Measurements from ENCODE around the gene ARAP1. TPM values are rescaled to one million over a fixed set of nuclear protein-coding genes. Genes with fewer than 3 reads are reported as not detected.

The ARAP1 gene
- 10 to 100 TPM; 77.7 to 91.5 TPM for total RNA-seq

DNA sequence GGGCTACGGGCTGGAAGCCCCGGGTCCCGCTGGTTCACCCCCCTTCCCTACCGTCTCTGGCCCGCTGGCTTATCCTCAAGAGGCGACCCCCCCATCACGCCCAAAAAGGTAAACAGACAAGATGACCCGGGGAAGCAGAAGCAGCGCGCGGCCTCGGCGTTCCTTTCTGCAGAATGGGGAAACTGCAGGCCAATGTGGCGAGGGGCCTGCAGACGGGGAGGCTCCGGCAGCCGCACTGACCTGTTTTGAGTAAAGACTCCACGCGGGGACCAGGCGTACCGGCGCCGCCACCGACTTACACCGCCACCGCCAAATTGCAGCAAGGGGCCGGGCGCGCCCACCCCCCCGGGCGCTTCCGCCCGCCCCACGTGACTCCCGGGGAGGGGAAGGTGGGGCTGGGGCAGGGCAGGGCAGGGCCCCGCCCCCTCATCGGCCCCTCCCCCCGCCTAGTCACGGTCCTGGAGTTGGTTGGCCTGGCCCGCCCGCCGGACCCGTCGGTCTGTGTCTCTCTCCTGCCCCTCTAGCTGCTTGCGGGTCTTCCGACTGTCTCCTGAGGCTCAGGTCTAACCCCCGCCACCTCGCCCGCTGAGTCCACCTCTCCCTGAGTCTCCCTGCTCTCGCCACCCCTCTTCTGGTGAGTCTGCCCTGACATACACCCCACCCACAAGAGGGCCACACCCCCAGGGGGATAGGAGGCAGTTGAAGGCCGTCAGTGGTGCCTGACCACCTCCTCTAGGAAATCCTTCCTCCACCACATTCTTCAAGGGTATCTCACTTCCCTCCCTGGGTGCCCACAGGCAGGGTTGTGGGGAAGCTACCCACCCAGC lies at the start of gene ARAP1:
Gene ARAP1, minus strand, starts transcription at position 321 of the 827 bp plus-strand sequence. CDS start 25,280 bp downstream, outside the sequence.
- Mint-ChIP-seq H3K4me1 (ENCODE audit: low read depth) (peaks cover 28% of the 10 kb centered on the region), H3K9me3 (no peaks in the 10 kb centered on the region), H3K27me3 (no peaks in the 10 kb centered on the region), H3K36me3 (ENCODE audit: low read depth) (no peaks in the 10 kb centered on the region), H3K27ac (peak within 1 kb of the TSS; percentile 94), H3K4me3 (peak within 1 kb of the TSS; percentile 78)
- ATAC-seq (peak; percentile 88), DNase-seq (peak; percentile 81)
- ChIA-PET CTCF (interaction anchor here (1.3 to 1.5 kb wide), 2 partner anchors 19 to 41 kb away, joined by 3 to 7 read pairs; partner anchors contain the start of gene STARD10), POLR2A (interaction anchor here (1.0 kb wide), 1 partner anchor 12 kb away, joined by 3 read pairs; no protein-coding TSS in a partner anchor)
- TF ChIP-seq, protein P1, sequence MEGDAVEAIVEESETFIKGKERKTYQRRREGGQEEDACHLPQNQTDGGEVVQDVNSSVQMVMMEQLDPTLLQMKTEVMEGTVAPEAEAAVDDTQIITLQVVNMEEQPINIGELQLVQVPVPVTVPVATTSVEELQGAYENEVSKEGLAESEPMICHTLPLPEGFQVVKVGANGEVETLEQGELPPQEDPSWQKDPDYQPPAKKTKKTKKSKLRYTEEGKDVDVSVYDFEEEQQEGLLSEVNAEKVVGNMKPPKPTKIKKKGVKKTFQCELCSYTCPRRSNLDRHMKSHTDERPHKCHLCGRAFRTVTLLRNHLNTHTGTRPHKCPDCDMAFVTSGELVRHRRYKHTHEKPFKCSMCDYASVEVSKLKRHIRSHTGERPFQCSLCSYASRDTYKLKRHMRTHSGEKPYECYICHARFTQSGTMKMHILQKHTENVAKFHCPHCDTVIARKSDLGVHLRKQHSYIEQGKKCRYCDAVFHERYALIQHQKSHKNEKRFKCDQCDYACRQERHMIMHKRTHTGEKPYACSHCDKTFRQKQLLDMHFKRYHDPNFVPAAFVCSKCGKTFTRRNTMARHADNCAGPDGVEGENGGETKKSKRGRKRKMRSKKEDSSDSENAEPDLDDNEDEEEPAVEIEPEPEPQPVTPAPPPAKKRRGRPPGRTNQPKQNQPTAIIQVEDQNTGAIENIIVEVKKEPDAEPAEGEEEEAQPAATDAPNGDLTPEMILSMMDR (IDR thresholded peaks at IDR 0.05): no peak
- intact Hi-C loops (cut with micrococcal nuclease): no loop called here

DNA sequence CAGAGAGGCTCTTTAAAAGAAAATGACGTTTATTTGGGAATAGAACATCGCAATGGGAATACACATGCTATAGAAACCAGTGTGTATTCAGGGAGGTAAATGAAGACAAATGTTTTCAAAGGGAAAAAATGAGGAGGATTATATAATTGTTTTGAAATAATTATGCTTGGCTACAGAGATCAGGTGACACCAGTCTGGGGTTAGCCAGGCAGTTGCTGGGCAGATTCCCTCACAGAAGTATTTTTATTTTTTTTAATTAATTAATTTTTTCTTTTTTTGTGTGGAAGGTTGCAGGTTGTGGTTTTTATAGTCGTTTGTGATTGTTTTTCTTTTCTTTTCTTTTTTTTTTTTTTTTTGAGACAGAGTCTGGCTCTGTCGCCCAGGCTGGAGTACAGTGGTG lies 47.2 kb upstream of the ARAP1 start:
- intact Hi-C loops (cut with micrococcal nuclease): no loop called here
- ATAC-seq (no peak), DNase-seq (no peak)
- H3K27me3 Mint-ChIP-seq: no peaks in the 10 kb centered on the region
- no peaks in the 10 kb centered on the region for H3K9me3 Mint-ChIP-seq
- ChIA-PET CTCF (interaction anchor here (0.6 kb wide), 1 partner anchor 375 kb away, joined by 3 read pairs; no protein-coding TSS in a partner anchor), POLR2A (interaction anchor here (1.7 kb wide), 1 partner anchor 14 kb away, joined by 5 read pairs; no protein-coding TSS in a partner anchor)
- TF ChIP-seq, protein P1 (IDR thresholded peaks at IDR 0.05): no peak
- H3K4me1 Mint-ChIP-seq (ENCODE audit: low read depth): peaks cover 4% of the 10 kb centered on the region
- no peak overlapping the region for H3K4me3 Mint-ChIP-seq
- no peaks in the 10 kb centered on the region for H3K36me3 Mint-ChIP-seq (ENCODE audit: low read depth)
- no peak overlapping the region for H3K27ac Mint-ChIP-seq

DNA sequence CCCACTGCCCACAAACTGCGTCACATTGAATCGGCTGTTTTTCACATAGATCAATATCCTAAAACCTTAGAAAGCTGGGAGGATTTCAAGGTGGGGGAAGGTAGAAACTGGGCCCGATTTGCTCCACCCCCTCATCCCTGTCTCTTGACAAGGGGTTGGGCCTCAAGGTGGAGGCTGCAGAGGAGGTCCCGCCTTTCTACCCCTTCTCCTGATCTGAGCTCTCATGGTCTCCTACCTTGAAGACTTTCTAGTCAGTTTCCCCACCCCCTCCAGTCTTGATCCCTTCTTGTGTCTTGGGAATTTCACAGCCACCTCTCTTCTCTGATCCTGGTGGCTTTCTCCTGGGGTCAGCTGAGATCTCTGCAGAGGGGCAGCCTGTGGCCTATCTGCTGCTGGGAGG lies 46.2 kb upstream of the ARAP1 start:
- POLR2A ChIA-PET: interaction anchor here (0.6 kb wide), 1 partner anchor 25 kb away, joined by 3 read pairs; no protein-coding TSS in a partner anchor
- DNase-seq (no peak), ATAC-seq (no peak)
- no peaks in the 10 kb centered on the region for H3K36me3 Mint-ChIP-seq (ENCODE audit: low read depth)
- H3K27me3 Mint-ChIP-seq: no peaks in the 10 kb centered on the region
- no peaks in the 10 kb centered on the region for H3K9me3 Mint-ChIP-seq
- peaks cover 8% of the 10 kb centered on the region for H3K4me1 Mint-ChIP-seq (ENCODE audit: low read depth)
- TF ChIP-seq, protein P1 (IDR thresholded peaks at IDR 0.05): no peak
- no peak overlapping the region for H3K27ac Mint-ChIP-seq
- intact Hi-C loops (cut with micrococcal nuclease): no loop called here
- H3K4me3 Mint-ChIP-seq: no peak overlapping the region
- CTCF ChIA-PET: interaction anchor here (0.9 to 1.5 kb wide), 3 partner anchors 9 to 73 kb away, joined by 3 to 10 read pairs (median 5); no protein-coding TSS in a partner anchor

DNA sequence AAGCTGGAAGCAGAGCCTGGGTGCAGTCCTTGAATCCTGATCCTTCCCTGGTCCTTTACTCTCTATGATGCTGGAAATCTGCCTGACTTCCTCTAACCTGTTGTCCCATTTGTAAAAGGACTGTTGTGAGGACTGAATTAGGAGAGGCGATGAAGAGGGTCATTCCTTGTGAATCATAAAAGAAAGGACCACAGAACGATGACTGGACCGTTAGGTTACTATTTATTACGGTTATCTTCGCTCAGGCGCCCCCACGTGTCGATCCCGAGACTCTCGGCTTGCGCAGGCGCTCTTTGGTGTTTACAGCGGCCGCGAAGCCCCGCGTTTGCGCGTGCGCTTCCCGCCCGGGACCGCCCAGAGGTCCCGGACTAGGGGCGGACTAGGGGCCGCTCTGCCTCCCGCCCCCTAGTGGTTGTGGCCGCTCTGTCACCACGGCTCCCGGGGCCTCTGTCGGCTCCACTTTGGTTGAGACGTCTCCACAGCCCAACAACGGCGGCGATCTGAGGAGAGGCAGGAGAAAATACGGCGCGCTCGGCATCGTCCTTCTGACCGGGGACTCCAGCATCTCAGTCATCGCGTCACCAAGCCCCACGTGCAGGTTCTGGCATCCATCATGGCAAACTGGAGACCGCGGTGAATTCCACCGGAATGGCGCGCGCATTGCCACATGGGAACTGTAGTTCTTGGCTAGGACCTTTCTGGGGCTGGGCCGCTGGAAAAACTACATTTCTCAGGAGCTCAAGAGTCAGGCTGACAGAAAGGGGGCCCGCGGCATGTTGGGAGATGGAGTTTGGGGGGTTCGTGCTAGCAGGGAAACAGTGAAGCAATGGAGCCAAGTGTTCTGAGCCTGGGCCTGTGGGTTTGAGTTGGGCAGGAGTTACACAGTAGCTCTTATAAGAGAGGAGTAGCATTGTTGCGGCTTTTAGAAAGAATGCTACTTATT lies 41.5 kb upstream of the ARAP1 start, which contains the start of gene STARD10:
Gene STARD10, minus strand, starts transcription at position 623 of the 943 bp plus-strand sequence. CDS start 12,866 bp downstream, outside the sequence.
- H3K9me3 Mint-ChIP-seq: no peaks in the 10 kb centered on the region
- DNase-seq (peak; percentile 98), ATAC-seq (peak; percentile 95)
- intact Hi-C loops (cut with micrococcal nuclease): loop anchor here (1.0 kb wide), 1 partner anchor 68 kb away; no protein-coding TSS in a partner anchor
- POLR2A ChIA-PET: interaction anchor here (0.8 to 3.7 kb wide), 17 partner anchors 9 to 241 kb away, joined by 3 to 23 read pairs (median 4); partner anchors contain the start of gene ATG16L2
- peaks cover 19% of the 10 kb centered on the region for H3K4me1 Mint-ChIP-seq (ENCODE audit: low read depth)
- H3K4me3 Mint-ChIP-seq: peak within 1 kb of the TSS; percentile 97
- TF ChIP-seq, protein P1 (IDR thresholded peaks at IDR 0.05): peak; percentile 95
- peak within 1 kb of the TSS; percentile 100 for H3K27ac Mint-ChIP-seq
- H3K36me3 Mint-ChIP-seq (ENCODE audit: low read depth): no peaks in the 10 kb centered on the region
- no peaks in the 10 kb centered on the region for H3K27me3 Mint-ChIP-seq
- CTCF ChIA-PET: interaction anchor here (0.6 to 4.0 kb wide), 31 partner anchors 9 to 495 kb away, joined by 3 to 99 read pairs (median 5); partner anchors contain the start of gene ATG16L2

Measured in activated CD8-positive, alpha-beta T cell treated with anti-CD3 and anti-CD28 coated beads for 36 hours (primary cell).